Measurements from ENCODE around the gene ADAMTSL5. TPM values are rescaled to one million over a fixed set of nuclear protein-coding genes. Genes with fewer than 3 reads are reported as not detected.

The ADAMTSL5 gene
- total RNA-seq, 1 donor from 2014 or later = 69.7 TPM

DNA sequence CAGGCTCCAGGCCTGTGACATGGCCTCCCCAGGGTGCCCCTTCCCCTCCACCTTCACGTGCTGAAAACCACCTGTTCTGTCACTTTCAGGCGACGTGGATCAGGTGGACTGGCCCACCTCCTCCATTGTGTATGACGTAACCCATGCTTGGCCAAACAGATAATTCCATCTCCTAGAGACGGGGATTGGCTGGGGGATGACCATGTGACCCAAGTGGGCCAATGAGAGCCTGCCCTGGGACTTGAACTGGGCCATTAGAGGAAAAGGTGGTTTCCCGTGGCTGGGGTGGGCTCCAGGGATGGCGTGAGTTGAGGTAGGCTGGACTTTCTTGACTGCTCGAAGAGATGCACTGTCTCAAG, 3.6 kb upstream of the ADAMTSL5 start:
- intact Hi-C loops (cut with DNase I) = no loop called here

DNA sequence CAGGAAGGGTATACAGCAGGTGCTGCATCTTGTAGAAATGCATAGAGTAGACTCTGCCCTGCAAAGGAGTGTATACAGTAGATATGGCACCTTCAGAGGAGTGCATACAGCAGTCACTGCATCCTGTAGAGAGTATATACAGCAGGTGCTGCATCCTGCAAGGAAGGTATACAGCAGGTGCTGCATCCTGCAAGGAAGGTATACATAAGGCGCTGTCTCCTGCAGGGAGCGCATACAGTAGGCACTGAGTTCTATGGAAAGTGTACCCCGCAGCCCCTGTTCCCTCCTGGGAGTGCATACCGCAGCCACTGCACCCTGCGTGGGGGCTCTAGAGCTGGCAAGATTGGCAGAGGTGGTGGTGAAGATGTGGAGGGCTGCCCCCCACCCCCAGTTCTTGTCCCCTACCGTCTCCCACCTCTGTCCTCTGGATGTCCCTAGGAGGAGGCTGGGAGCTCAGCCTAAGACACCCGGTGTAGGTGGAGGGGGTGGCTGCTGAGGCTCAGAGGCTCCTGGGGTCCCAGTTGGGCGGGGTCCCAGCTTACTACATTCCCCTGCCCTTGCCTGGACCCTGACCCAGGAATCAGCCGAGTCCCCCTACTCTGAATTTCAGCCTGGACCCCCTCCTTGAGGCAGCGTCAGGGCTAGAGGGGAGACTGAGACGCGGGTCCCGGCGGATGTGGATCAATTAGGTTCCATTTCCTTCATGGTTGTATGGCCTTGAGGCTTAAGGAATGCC, 2.3 kb upstream of the ADAMTSL5 start:
- intact Hi-C loops (cut with DNase I) = no loop called here
- DNase-seq (ENCODE audit: low spot score) = no peak

More for the DNA sequence above, 3.6 kb upstream of the ADAMTSL5 start:
- DNase-seq (ENCODE audit: low spot score) = no peak

DNA sequence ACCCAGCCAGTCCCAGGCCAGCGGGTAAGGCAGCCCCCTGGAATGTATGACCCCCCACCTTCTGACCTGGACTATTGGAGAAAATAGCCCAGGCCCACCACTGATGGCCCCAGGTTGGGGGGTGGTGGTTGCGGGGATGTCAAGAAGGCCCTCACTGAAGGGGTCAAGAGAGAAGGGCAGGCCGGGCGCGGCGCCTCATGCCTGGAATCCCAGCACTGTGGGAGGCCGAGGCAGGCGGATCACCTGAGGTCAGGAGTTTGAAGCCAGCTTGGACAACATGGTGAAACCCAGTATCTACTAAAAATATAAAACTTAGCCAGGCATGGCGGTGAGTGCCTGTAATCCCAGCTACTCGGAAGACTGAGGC, 1.5 kb upstream of the ADAMTSL5 start:
- intact Hi-C loops (cut with DNase I) = no loop called here
- no peak for DNase-seq (ENCODE audit: low spot score)

DNA sequence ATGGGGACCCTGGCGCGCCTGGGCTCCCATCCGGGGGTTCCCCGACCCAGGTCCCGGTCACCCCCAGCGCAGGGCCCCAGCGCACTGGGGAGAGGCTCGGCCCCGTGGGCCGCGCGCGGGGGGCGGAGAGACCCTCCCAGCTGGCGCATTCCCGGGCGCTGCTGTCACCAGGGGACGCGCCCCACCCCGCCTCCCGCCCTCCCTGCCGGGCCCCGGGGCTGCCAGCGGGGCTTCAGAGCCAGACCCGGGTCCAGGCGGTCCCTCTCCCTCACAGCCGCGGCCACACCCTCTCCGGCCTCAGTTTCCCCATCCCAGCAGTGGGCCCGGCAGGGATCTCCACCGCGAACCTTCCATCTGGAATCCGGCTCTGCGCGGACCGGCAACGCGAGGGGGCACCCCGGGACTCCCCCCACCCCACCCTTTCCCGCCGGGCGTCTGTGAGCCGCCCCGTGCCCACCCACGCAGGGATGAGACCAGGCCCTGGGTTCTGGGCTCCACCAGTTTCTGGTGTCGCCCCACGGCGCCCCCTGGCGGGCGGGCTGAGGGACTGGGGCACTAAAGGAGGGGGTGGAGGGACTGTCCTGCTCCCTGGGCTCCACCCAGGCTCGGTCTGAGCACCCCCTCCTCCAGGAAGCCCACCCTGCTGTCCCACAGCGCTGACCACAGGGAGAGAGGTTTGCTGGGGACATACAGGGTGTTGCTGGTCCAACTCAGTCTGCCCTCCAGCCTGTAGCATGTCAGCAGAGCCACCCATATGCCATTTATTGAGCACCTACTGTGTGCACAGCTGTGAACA, 878 bp upstream of the ADAMTSL5 start:
- intact Hi-C loops (cut with DNase I) = no loop called here
- no peak for DNase-seq (ENCODE audit: low spot score)

DNA sequence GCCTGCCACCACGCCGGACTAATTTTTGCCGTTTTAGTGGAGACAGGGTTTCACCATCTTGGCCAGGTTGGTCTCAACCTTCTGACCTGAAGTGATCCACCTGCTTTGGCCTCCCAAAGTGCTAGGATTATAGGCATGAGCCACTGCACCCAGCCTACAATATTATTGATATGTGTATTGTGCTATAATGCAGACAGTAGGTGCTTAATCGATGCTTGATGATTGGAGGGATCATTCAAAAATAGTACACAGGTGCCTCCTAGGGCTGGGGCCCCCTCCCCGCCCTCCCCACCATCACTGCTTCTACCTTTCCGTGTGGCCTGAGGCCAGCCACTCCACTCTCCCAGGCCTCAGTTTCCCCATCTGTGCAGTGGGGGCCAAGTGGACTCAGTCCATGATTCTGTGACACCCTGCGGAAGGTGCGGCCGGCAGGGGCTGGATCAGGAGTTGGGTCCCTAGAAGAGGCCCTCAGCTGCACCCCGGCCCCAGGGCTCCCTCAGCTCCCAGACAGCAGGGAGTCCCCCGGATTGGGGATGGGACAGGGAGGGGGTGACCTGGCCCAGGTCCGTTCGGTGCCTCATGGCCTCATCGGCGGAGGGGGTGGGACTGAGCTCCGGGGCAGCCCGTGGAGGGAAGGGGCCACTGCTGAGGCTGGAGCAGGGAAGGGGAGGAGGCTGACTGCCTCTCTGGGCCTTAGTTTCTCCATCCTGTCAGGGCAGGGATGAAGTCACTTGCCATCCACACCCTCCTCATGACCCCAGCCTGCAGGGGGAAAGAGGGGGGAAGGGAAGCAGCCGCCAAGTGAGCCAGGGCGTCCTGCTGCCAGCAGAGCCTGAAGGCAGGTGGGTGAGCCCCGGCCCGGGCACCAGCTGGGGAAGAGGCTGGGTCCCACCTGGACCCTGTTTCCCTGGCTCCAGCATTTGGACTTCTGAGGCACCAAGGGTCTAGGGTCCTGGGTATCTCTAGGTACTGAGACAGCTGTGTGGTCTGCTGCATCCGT, 1.2 kb downstream of the ADAMTSL5 start:
- intact Hi-C loops (cut with DNase I) = no loop called here
- no peak for DNase-seq (ENCODE audit: low spot score)

DNA sequence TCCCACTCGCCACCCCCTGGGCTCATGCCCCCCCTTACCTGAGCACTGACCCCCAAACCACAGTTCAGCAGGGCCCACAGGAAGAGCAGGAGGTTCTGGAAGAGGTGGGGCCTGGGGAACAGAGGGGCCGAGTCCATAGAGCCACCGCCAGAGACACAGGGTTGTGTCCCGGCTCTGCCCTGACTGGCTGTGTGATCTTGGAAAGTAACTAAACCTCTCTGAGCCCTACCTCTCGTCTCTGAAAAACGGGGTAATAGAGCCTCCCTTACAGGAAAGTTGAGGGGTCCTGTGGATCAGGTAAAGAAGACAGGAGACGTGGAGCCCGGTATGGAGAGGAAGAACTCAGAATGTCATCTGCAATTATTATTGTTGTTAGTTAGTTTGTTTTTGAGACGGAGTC, 2.0 kb downstream of the ADAMTSL5 start:
- intact Hi-C loops (cut with DNase I) = no loop called here
- DNase-seq (ENCODE audit: low spot score) = no peak

DNA sequence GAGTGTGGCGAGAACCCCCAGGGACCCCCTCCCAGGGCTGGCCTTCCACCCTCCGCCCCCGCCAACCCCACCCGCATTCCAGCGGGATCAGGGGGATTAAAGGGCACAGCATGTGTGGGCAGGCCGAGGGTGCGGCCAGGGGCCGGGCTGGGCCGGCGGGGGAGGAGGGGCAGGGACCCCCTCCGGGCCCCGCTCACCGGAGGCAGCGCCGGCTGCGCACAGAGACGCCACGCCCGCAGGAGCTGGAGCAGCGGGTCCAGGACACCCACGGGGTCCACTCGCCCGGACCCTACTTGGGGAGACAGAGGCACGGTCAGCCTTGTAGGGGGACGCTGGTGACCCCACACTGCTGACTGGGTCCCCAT, 2.4 kb downstream of the ADAMTSL5 start:
- DNase-seq (ENCODE audit: low spot score) = no peak
- intact Hi-C loops (cut with DNase I) = no loop called here

DNA sequence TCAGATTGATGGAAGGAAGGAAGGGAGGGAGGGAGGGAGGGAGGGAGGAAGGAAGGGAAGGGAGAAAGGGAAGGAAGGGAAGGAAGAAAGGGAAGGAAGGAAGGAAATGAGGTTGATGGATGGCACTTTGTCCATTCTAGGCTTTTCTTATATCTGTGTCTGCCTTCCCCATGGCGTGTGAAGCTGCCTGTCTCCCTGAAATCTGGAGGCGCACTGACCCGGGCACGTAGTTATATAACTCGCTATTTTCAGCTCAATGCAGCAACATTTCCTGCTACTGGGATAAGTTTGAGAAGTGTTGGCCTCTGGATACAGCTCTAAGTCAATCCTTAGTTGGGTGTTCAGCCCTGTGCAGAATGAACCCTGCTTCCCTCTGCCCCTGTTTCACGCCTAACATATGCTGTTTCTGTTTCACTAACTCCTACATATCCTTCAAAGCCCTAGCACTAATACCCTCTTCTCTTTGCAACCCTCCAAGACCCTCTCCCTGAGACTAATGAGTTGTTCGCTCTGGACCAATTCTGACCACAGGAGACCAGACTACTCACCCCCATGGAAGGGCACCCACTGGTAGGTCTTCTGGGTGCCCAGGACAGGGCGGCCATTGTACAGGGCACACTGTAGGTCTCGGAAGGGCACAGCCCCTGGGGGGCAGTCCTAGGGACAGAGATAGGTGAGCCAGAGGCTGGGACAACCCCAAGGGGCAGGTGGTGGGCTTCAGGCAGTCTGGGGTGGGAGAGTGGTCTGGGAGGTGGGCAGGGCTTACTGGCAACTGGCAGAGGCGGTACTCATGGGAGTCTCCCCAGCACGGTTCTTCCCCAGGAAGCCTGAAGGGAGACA, 3.0 kb downstream of the ADAMTSL5 start:
- DNase-seq (ENCODE audit: low spot score) = no peak
- intact Hi-C loops (cut with DNase I) = no loop called here

DNA sequence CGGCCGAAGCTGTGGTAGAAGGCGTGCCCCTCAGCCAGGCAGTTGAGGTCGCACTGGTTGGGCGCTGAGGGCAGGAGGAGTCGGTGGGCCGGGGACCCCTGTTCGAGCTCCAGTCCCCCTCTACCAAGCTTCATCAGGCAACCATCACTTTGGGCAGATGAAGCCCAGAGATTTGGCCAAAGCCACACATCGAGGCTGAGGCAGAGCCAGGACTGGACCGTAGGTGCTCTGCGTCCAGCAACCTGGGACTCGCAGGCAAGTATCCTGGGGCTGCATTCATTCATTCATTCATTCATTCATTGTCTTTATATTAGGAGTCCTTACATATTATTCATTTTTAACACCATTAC, 4.3 kb downstream of the ADAMTSL5 start:
- intact Hi-C loops (cut with DNase I) = no loop called here
- DNase-seq (ENCODE audit: low spot score) = no peak

DNA sequence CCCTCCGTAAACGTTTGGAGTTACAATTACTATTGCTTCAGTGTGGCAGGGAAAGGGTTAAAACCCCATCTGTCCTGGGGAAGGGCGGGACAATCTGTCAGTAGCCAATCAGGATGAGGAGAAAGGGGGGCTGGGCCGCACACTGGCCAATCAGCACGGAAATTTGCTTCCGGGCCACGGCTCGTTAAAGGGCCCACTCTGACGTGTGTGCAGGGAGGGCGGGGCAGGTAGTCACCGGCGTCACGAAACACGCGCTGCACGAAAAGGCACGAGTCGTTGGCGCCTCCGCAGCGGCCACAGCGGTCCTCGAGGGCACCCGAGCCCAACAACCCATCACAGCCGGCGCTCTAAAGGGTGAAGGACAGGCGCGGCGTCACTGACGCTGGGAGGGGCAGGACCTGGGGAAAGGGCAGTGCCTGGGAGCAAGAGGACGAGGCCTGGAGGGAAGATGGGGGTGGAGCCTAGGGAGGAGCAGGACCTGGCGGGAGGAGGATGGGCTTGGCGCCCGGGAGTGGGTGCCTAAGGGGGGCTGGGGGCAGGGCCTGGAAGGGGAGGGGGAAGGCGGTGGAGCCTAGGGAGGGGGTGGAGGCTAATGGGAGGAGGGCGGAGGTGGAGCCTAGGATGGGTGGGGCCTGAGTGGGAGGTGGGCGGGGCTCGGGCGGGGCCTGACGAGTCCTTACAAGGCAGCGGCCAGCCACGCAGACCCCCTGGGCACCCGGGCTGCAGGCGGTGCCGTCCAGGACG, 4.9 kb downstream of the ADAMTSL5 start:
- peak; percentile 94 for DNase-seq (ENCODE audit: low spot score)
- intact Hi-C loops (cut with DNase I) = no loop called here

DNA sequence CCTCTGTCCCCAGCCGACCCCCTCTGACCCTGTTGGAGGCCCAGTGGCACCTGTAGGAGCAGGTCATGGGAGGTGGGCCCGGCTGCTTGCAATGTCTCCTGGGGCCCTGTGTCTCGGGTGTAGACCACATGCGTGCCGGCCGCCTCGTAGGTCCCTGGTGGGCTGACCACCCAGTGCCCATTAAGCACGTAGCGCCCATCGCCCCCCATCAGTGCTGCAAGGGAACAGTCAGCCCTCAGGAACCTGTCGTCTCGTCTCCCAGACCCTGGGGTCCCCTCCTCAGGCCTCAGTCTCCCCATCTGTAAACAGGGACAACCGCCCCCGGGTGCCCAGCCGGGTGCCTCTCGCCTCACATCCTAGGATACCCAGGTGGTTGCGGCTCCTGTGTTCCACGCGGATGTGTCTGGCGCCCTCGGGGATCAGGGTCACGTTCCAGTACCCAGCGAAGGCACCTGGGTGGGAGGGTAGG, 5.6 kb downstream of the ADAMTSL5 start:
- intact Hi-C loops (cut with DNase I) = no loop called here
- DNase-seq (ENCODE audit: low spot score) = no peak

DNA sequence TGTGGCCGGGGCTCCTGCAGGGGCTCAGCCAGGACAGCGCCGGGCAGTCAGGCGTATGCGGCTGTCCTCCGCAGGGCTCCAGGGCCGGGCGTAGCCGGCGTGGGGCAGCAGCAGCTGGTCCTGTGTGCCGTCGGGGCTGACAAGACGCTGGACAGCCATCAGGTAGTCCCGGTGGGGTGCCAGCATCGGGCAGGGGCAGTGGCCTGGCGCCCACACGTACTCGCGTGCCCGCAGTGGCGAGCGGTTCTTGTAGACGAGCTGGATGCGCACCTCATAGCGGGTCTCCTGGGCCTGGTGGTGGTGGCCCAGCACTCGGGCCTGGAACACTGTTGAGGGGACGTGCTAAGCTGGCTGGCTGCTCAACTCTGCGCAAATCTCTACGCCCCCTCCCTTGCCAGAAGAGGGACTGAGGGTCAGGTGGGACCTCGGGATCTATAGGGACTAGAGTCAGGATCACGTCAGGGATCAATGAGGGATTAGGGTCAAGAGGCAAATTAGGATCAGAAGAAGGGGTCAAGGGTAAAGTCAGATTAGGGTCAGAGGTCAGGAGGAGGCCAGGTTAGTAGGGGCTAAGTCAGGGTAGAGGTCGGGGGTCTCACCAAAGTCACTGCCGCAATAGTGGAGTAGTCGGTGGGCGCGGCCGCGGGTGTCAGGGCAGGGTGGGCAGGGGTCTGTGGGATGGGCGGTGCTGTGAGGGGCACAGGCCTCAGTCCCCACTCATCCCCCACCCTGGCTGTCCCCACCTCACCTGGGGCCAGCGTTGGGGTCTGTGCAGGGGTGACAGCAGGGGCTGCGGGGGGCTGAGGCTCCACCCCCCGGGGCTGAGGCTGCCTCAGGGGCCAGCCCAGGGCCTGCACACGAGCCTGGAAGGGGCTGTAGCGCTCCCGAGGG, 6.6 kb downstream of the ADAMTSL5 start:
- DNase-seq (ENCODE audit: low spot score) = no peak
- intact Hi-C loops (cut with DNase I) = no loop called here

DNA sequence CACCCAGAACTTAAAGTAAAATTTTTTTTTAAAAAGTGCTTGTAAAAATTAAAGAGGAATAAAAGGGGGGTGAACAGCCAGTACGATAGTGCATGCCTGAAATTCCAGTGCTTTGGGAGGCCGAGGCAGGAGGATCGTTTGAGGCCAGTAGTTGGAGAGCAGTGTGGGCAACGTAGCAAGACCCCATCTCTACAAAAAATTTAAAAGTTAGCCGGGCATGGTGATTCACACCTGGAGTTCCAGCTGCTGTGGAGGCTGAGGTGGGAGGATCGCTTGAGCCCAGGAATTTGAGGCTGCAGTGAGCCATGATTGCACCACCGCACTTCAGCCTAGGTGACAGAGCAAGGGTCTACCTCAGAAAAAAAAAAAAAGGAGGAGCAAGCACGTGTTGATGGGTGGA, 7.8 kb downstream of the ADAMTSL5 start:
- no peak for DNase-seq (ENCODE audit: low spot score)
- intact Hi-C loops (cut with DNase I) = no loop called here

DNA sequence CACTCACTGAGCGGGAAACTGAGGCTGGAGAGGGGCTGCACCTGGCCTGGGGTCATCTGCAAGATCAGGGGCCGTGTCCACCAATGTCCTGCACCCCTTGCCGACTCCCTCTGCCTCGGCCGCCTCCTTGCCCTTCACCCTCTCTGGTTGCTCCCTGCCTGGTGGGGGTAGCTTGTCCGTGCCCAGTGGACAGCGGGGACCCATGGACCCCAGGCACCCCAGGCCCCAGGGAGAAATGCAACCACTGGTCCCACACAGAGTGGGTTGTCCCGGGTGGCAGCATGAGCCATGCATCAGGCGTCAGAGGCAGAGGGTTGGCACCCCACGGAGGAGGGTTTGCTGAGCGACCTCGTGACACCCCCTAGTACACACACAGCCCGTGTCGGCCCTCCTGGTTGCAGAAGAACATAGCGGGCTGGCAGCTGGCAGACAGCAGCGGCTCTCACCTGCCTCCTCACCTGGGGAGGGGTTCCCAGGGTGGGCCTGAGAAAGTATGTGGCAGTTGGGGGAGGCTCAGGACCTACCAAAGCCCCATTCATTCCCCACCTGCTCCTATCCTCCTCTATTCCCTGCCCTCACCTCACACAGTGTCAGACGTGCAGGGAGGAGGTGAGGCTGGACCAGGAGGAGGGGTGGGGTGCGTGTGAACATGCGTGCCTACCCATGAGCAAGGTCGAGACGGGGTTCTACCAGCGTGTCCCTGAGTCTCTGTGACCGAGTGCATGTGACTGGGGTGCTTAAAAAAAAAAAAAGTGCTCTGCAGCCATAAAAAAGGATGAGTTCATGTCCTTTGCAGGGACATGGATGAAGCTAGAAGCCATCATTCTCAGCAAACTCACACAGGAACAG, 8.7 kb downstream of the ADAMTSL5 start:
- intact Hi-C loops (cut with DNase I) = no loop called here
- no peak for DNase-seq (ENCODE audit: low spot score)

DNA sequence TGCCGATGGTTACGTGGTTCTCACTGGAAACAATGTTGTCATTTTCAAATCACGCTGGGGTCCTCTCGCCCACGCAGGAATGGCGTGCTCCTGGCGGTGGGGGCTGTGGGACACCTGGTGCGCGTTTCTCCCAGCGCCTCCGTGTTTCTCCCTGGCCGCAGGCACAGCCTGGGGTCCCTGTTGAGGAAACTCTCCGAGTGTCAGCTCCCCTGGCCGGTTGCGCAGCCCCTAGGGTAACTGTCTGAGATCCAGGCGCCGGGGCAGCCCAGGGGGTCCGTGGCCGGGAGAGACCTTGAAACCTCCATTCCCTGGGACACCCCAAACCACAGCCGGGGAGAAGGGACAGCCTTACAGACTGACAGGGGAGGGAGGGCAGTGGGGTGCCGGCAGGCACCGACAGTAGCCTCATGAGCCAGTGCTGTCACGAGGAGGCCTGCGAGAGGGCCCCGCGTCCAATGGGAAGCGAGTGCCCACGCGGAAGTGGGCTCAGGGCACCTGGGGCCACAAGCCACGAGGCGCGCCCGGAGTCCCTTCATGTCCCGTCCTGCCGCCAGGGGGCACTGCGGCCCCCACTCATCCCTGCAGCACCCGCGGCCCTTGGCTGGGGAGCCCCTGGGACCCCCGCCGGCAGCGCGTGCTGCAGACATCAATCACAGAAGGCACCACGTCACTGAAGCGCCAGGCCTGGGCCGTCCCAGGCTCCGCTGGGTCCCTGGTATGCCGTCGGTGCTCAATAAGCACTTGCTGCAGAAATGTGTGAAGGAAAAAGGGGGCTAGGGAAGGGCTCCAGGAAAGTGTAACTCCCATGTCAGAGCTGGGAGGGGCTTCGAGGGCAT, 9.5 kb downstream of the ADAMTSL5 start:
- intact Hi-C loops (cut with DNase I) = no loop called here
- no peak for DNase-seq (ENCODE audit: low spot score)
